ENCODE results near the gene CCL3.

- TF ChIP-seq CTCF (conservative IDR thresholded peaks at IDR 0.05 in 1 of 2, IDR thresholded peaks at IDR 0.05 in 1 of 2; ENCODE audit: extremely low read depth in 1 of 2, insufficient read depth in 1 of 2, low read depth in 1 of 2, low read length in 2 of 2) (no peak), EZH2 (IDR thresholded peaks at IDR 0.05; ENCODE audit: borderline replicate concordance, low read length) (no peak)
Observed at GRCh38 chr17:36074365-36074764, 15.6 kb downstream of the CCL3 start.

Measured in mammary epithelial cell (primary cell).